ENCODE measurements around the gene SETDB1. TPM values are rescaled to one million over a fixed set of nuclear protein-coding genes. Genes with fewer than 3 reads are reported as not detected.
A peak's percentile ranks its signal among the peaks of the same experiment; 100 is the strongest.

The SETDB1 gene
- total RNA-seq, 2 experiments from 2014 or later, result 40.4 to 44.7 TPM

GRCh38 chr1:151008244-151009205, 82.4 kb downstream of the SETDB1 start, which contains the start of gene PRUNE1:
Gene PRUNE1, plus strand, starts transcription at chr1:151008449. Its CDS starts 184 bp downstream, at chr1:151008633.
- Mint-ChIP-seq H3K4me1 (ENCODE audit: low read depth) (peaks cover 56% of the 10 kb centered on the region), H3K9me3 (no peaks in the 10 kb centered on the region), H3K4me3 (peak within 1 kb of the TSS; percentile 92), H3K27me3 (ENCODE audit: low read depth) (no peaks in the 10 kb centered on the region), H3K36me3 (ENCODE audit: low read depth) (peaks cover 2% of the 10 kb centered on the region), H3K27ac (peak within 1 kb of the TSS; percentile 99)
- intact Hi-C loops (cut with micrococcal nuclease), result loop anchor here (1.0 to 10.0 kb wide), 9 partner anchors 40 to 644 kb away; partner anchors contain the start of genes GABPB2, PI4KB, RPRD2 and SETDB1
- peak; percentile 97 for DNase-seq
- CTCF ChIA-PET, result interaction anchor here (1.0 kb wide), 1 partner anchor 50 kb away, joined by 3 read pairs; the partner anchor contains the start of gene CDC42SE1

DNA sequence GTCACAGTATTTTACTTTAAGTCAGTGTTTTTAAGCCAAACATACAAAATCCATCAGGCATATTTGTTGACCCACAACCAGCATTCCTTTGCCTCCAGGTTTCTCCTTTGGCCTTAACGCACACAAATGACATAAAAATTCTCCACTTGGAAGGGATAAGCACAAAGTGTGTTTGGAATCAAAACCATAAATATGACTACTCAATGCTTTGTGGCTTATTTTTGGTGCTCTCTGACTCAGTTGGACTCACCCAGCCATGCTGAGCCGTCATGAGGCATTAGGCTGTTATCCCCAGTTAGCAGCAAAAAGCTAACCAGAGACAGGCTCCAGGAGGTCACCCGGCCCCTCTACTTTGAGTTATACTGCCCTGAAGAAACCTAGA, 83.0 kb downstream of the SETDB1 start:
- CTCF ChIA-PET, result interaction anchor here (1.0 kb wide), 1 partner anchor 49 kb away, joined by 3 read pairs; the partner anchor contains the start of gene CDC42SE1
- Mint-ChIP-seq H3K9me3 (no peaks in the 10 kb centered on the region), H3K4me3 (peak overlapping the region; percentile 92), H3K36me3 (ENCODE audit: low read depth) (peaks cover 2% of the 10 kb centered on the region), H3K27ac (no peak overlapping the region), H3K27me3 (ENCODE audit: low read depth) (no peaks in the 10 kb centered on the region), H3K4me1 (ENCODE audit: low read depth) (peaks cover 52% of the 10 kb centered on the region)
- intact Hi-C loops (cut with micrococcal nuclease), result loop anchor here (1.0 to 10.0 kb wide), 4 partner anchors 40 to 644 kb away; partner anchors contain the start of genes RPRD2 and TNFAIP8L2
- peak; percentile 30 for DNase-seq

- H3K9me3 Mint-ChIP-seq, result no peaks in the 10 kb centered on the region
- H3K27me3 Mint-ChIP-seq (ENCODE audit: low read depth), result no peaks in the 10 kb centered on the region
- peaks cover 2% of the 10 kb centered on the region for H3K36me3 Mint-ChIP-seq (ENCODE audit: low read depth)
- peak overlapping the region; percentile 92 for H3K4me3 Mint-ChIP-seq
- CTCF ChIA-PET, result interaction anchor here (1.0 kb wide), 1 partner anchor 49 kb away, joined by 3 read pairs; the partner anchor contains the start of gene CDC42SE1
- no peak for DNase-seq
- no peak overlapping the region for H3K27ac Mint-ChIP-seq
- H3K4me1 Mint-ChIP-seq (ENCODE audit: low read depth), result peaks cover 50% of the 10 kb centered on the region
- intact Hi-C loops (cut with micrococcal nuclease), result loop anchor here (1.0 to 10.0 kb wide), 4 partner anchors 39 to 645 kb away; partner anchors contain the start of genes RPRD2 and TNFAIP8L2
Measured at GRCh38 chr1:151009674-151010345, 83.6 kb downstream of the SETDB1 start.

DNA sequence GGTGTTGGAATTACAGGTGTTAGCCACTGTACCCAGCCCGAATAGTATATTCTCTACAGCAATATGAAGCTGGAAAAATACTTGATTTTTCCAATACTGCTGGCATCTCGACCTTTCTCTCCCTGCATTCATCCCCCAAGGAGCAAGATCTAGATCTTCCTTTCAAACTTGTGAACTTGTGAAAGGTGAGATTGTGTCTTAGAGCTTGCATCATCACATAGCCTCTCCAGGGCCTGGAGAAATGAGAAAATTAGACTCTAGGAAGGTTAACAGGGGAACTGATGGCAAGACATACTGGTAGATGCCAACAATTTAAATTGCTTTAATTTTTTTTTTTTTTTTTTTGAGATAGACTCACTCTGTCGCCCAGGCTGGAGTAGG, 84.2 kb downstream of the SETDB1 start:
- peaks cover 2% of the 10 kb centered on the region for H3K36me3 Mint-ChIP-seq (ENCODE audit: low read depth)
- peaks cover 50% of the 10 kb centered on the region for H3K4me1 Mint-ChIP-seq (ENCODE audit: low read depth)
- H3K4me3 Mint-ChIP-seq, result no peak overlapping the region
- no peaks in the 10 kb centered on the region for H3K9me3 Mint-ChIP-seq
- no peak overlapping the region for H3K27ac Mint-ChIP-seq
- intact Hi-C loops (cut with micrococcal nuclease), result no loop called here
- no peaks in the 10 kb centered on the region for H3K27me3 Mint-ChIP-seq (ENCODE audit: low read depth)
- CTCF ChIA-PET, result interaction anchor here (1.0 kb wide), 1 partner anchor 86 kb away, joined by 5 read pairs; no protein-coding TSS in a partner anchor
- DNase-seq, result no peak

DNA sequence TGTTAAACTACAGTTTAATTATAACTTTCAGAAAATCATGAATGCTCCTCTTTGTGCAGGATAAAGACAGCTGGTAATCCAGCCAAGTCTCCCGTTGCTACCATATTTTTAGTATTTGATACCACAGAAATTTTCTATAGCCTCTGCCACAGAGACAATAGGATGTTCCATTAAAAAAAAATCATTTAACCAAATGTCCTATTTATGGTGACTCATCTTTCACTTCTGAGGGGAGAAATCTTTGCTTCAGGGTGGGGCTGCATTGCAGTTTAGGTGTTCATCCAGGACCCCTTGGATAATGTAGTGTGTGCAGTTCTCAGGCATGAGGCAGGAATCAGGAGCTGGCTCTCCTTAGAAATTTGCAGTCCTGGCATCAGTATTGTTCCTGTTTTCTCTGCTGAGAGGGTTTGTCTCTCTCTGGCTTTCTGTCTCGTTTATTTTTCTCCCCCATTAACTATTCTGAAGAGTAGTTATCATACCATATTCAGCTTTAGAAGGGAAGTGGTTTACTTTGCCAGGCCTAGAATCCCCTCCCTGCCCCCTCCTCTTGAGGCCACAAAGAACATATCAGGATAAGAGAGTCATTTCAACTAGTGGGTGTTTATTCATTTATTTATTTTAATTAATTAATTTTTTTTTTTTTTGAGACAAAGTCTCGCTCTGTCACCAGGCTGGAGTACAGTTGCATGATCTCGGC, 85.1 kb downstream of the SETDB1 start:
- H3K27ac Mint-ChIP-seq, result no peak overlapping the region
- CTCF ChIA-PET, result interaction anchor here (1.0 to 1.2 kb wide), 2 partner anchors 48 to 85 kb away, joined by 3 to 5 read pairs; partner anchors contain the start of gene CDC42SE1
- no peak for DNase-seq
- H3K4me1 Mint-ChIP-seq (ENCODE audit: low read depth), result peaks cover 48% of the 10 kb centered on the region
- no peaks in the 10 kb centered on the region for H3K27me3 Mint-ChIP-seq (ENCODE audit: low read depth)
- H3K36me3 Mint-ChIP-seq (ENCODE audit: low read depth), result no peaks in the 10 kb centered on the region
- H3K9me3 Mint-ChIP-seq, result no peaks in the 10 kb centered on the region
- H3K4me3 Mint-ChIP-seq, result no peak overlapping the region
- intact Hi-C loops (cut with micrococcal nuclease), result no loop called here

- no peak overlapping the region for H3K4me3 Mint-ChIP-seq
- intact Hi-C loops (cut with micrococcal nuclease), result no loop called here
- peaks cover 35% of the 10 kb centered on the region for H3K4me1 Mint-ChIP-seq (ENCODE audit: low read depth)
- no peaks in the 10 kb centered on the region for H3K9me3 Mint-ChIP-seq
- no peaks in the 10 kb centered on the region for H3K36me3 Mint-ChIP-seq (ENCODE audit: low read depth)
- no peak for DNase-seq
- no peaks in the 10 kb centered on the region for H3K27me3 Mint-ChIP-seq (ENCODE audit: low read depth)
- no peak overlapping the region for H3K27ac Mint-ChIP-seq
- CTCF ChIA-PET, result interaction anchor here (0.9 to 1.2 kb wide), 3 partner anchors 17 to 155 kb away, joined by 3 read pairs; partner anchors contain the start of gene CDC42SE1
Measured at GRCh38 chr1:151012684-151013471, 86.7 kb downstream of the SETDB1 start.

- Mint-ChIP-seq H3K4me3 (no peak overlapping the region), H3K27me3 (ENCODE audit: low read depth) (no peaks in the 10 kb centered on the region), H3K36me3 (ENCODE audit: low read depth) (peaks cover 3% of the 10 kb centered on the region), H3K4me1 (ENCODE audit: low read depth) (peaks cover 32% of the 10 kb centered on the region), H3K27ac (no peak overlapping the region), H3K9me3 (no peaks in the 10 kb centered on the region)
- DNase-seq, result no peak
- intact Hi-C loops (cut with micrococcal nuclease), result no loop called here
- CTCF ChIA-PET, result no interaction called here
Measured at GRCh38 chr1:151013518-151013917, 87.4 kb downstream of the SETDB1 start.

Other genes starting within 250 kb of the SETDB1 start
- gene GOLPH3L, start 229.2 kb upstream of the SETDB1 start, total RNA-seq, result 10 to 100 TPM; 17.1 to 18.2 TPM
- not detected for gene HORMAD1, start 205.5 kb upstream of the SETDB1 start, total RNA-seq
- 10 to 100 TPM; 37.0 to 37.7 TPM for gene CTSS, start 160.6 kb upstream of the SETDB1 start, total RNA-seq
- under 1 TPM; 0.84 to 0.95 TPM for gene CTSK, start 118.1 kb upstream of the SETDB1 start, total RNA-seq
- gene ARNT, start 49.8 kb upstream of the SETDB1 start, total RNA-seq, result 10 to 100 TPM; 28.8 to 28.9 TPM
- gene CTXND2, start 39.2 kb upstream of the SETDB1 start, total RNA-seq, result not detected
- 100 to 1,000 TPM; 130 to 135 TPM for gene CERS2, start 48.5 kb downstream of the SETDB1 start, total RNA-seq
- gene ANXA9, start 55.9 kb downstream of the SETDB1 start, total RNA-seq, result not detected
- 10 to 100 TPM; 14.6 to 15.1 TPM for gene MINDY1, start 80.5 kb downstream of the SETDB1 start, total RNA-seq
- gene PRUNE1, start 82.1 kb downstream of the SETDB1 start, total RNA-seq, result 10 to 100 TPM; 13.3 to 15.9 TPM
- 1 to 10 TPM; 1.1 to 1.3 TPM for gene BNIPL, start 110.2 kb downstream of the SETDB1 start, total RNA-seq
- under 1 TPM; 0.49 to 0.57 TPM for gene C1orf56, start 121.4 kb downstream of the SETDB1 start, total RNA-seq
- gene CDC42SE1, start 133.3 kb downstream of the SETDB1 start, total RNA-seq, result 10 to 100 TPM; 98.1 to 99.0 TPM
- gene MLLT11, start 134.0 kb downstream of the SETDB1 start, total RNA-seq, result 1 to 10 TPM; 3.3 to 3.6 TPM
- 10 to 100 TPM; 16.1 to 16.2 TPM for gene GABPB2, start 144.4 kb downstream of the SETDB1 start, total RNA-seq
- gene SEMA6C, start 220.3 kb downstream of the SETDB1 start, total RNA-seq, result 1 to 10 TPM; 1.5 to 1.6 TPM
- 10 to 100 TPM in 1 of 2 experiments, 1 to 10 TPM in 1; 9.6 to 10.5 TPM for gene TNFAIP8L2, start 230.3 kb downstream of the SETDB1 start, total RNA-seq
- 1 to 10 TPM; 4.5 to 4.8 TPM for gene LYSMD1, start 239.5 kb downstream of the SETDB1 start, total RNA-seq
- 10 to 100 TPM; 60.5 to 64.2 TPM for gene SCNM1, start 239.8 kb downstream of the SETDB1 start, total RNA-seq
- 1 to 10 TPM in 1 of 2 experiments, under 1 TPM in 1; 0.98 to 1.1 TPM for gene TMOD4, start 249.6 kb downstream of the SETDB1 start, total RNA-seq

Data from activated naive CD4-positive, alpha-beta T cell treated with anti-CD3 and anti-CD28 coated beads for 36 hours (primary cell).